Uterus (tissue), 2 donors: ENCODE results near the gene TRIM74.
"Not testable (repeated sequence)": the region's sequence is repeated elsewhere in the genome, so short reads cannot be mapped to it uniquely, and the experiment has no call there.

Experiments
- CTCF ChIP-seq, 4 experiments: fragments of 200-600 bp in 2 of 4; fragments of 450-650 bp in 2 of 4; sonication (generic) in 2 of 4; IDR thresholded peaks; one replicate each; pipeline ENCODE4 v1.5.1; 2016 to 2019; ENCODE audit warnings: antibody characterized with exemption in 4 of 4, mild to moderate bottlenecking in 2 of 4, moderate library complexity in 1 of 4
- POLR2A ChIP-seq, 2 donors: fragments of 450-650 bp; IDR thresholded peaks; one replicate each; pipeline ENCODE4 v1.6.1; 2016; ENCODE audit warnings: antibody characterized with exemption in 2 of 2, mild to moderate bottlenecking in 1 of 2, moderate library complexity in 1 of 2

- not testable (repeated sequence) for TF ChIP-seq CTCF, POLR2A (IDR thresholded peaks at IDR 0.05)
Measured at GRCh38 chr7:72946130-72946745, 23.0 kb downstream of the TRIM74 start.
